WTC11 (cell line): Measurements from ENCODE around the gene GPX5. TPM values are rescaled to one million over a fixed set of nuclear protein-coding genes. Genes with fewer than 3 reads are reported as not detected.
A peak's percentile ranks its signal among the peaks of the same experiment; 100 is the strongest.

Source experiments
- ATAC-seq: fragments of 200-7000 bp; cut with Tn5 transposase; 2 replicates; pipeline ENCODE4 v1.10.0; 2021; ENCODE audit warnings: mild to moderate bottlenecking, moderate library complexity
- CTCF ChIA-PET: fragments of 300-600 bp; sonication (Branson Sonifier 250); formaldehyde crosslinking; loops from one replicate; lab custom pipeline; 2021; ENCODE audit warnings: antibody characterized with exemption; lab: Charles Lee
- POLR2A ChIA-PET: fragments of 350-600 bp; sonication (Branson Sonifier 250); formaldehyde crosslinking; loops from one replicate; lab custom pipeline; 2021; ENCODE audit warnings: antibody characterized with exemption; lab: Charles Lee
- DNase-seq: peaks from one replicate; pipeline ENCODE4 v3.0.0; 2021; ENCODE audit warnings: low spot score
- H3K27ac Mint-ChIP-seq: 2 replicates; pipeline ENCODE4 v1.8.0; 2021; ENCODE audit warnings: mixed read lengths
- H3K27me3 Mint-ChIP-seq: 2 replicates; pipeline ENCODE4 v1.8.0; 2021; ENCODE audit warnings: low read depth, mild to moderate bottlenecking, moderate library complexity, mixed read lengths
- H3K36me3 Mint-ChIP-seq: 2 replicates; pipeline ENCODE4 v1.8.0; 2021; ENCODE audit warnings: mixed read lengths
- H3K4me1 Mint-ChIP-seq: 2 replicates; pipeline ENCODE4 v1.8.0; 2022; ENCODE audit warnings: mixed read lengths
- H3K4me3 Mint-ChIP-seq: 2 replicates; pipeline ENCODE4 v1.8.0; 2021; ENCODE audit warnings: mild to moderate bottlenecking, moderate library complexity, mixed read lengths
- H3K9me3 Mint-ChIP-seq: 2 replicates; pipeline ENCODE4 v1.8.0; 2021; ENCODE audit warnings: mixed read lengths
- ATF6 ChIP-seq: sonication (generic); formaldehyde crosslinking; IDR thresholded peaks from 2 replicates; pipeline ENCODE4 v1.8.1; 2023; ENCODE audit warnings: mild to moderate bottlenecking, missing genetic modification reagents
- CDX4 ChIP-seq: fragments of 250-450 bp; sonication (Bioruptor Pico); IDR thresholded peaks from 2 replicates; pipeline ENCODE4 v1.9.0; 2021; ENCODE audit warnings: moderate library complexity, mild to moderate bottlenecking, inconsistent platforms, borderline replicate concordance
- CREM ChIP-seq: sonication (generic); formaldehyde crosslinking; IDR thresholded peaks from 2 replicates; pipeline ENCODE4 v1.8.1; 2022; ENCODE audit warnings: mild to moderate bottlenecking, missing genetic modification reagents, moderate library complexity
- CTCF ChIP-seq: fragments of 200-600 bp; IDR thresholded peaks from 2 replicates; pipeline ENCODE4 v1.8.0; 2022; ENCODE audit warnings: antibody characterized with exemption
- EMX1 ChIP-seq: fragments of 250-450 bp; sonication (Bioruptor Pico); IDR thresholded peaks from 2 replicates; pipeline ENCODE4 v1.8.0; 2021; ENCODE audit warnings: mild to moderate bottlenecking
- ERG ChIP-seq: fragments of 250-450 bp; sonication (Bioruptor Pico); IDR thresholded peaks from 2 replicates; pipeline ENCODE4 v1.8.0; 2021; ENCODE audit warnings: mild to moderate bottlenecking
- ETV6 ChIP-seq: sonication (generic); formaldehyde crosslinking; IDR thresholded peaks from 2 replicates; pipeline ENCODE4 v1.8.1; 2022; ENCODE audit warnings: mild to moderate bottlenecking, missing genetic modification reagents
- FOXJ3 ChIP-seq: sonication (generic); formaldehyde crosslinking; IDR thresholded peaks from 2 replicates; pipeline ENCODE4 v1.9.0; 2021; ENCODE audit warnings: missing genetic modification reagents, mild to moderate bottlenecking, borderline replicate concordance
- FOXP1 ChIP-seq: sonication (generic); formaldehyde crosslinking; IDR thresholded peaks from 2 replicates; pipeline ENCODE4 v1.8.0; 2022; ENCODE audit warnings: missing genetic modification reagents, mild to moderate bottlenecking, moderate library complexity, borderline replicate concordance
- GABPB1 ChIP-seq: sonication (generic); formaldehyde crosslinking; IDR thresholded peaks from 2 replicates; pipeline ENCODE4 v1.8.1; 2023; ENCODE audit warnings: mild to moderate bottlenecking, missing genetic modification reagents
- GRHL2 ChIP-seq: fragments of 250-450 bp; sonication (Bioruptor Pico); IDR thresholded peaks from 2 replicates; pipeline ENCODE4 v1.8.0; 2022; ENCODE audit warnings: mild to moderate bottlenecking, moderate library complexity; ENCODE audit not compliant: insufficient replicate concordance, severe bottlenecking
- GTF2I ChIP-seq: fragments of 250-450 bp; sonication (Bioruptor Pico); conservative IDR thresholded peaks from 2 replicates; pipeline ENCODE4 v1.4.0; 2021; ENCODE audit warnings: mild to moderate bottlenecking
- HMGXB4 ChIP-seq: sonication (generic); formaldehyde crosslinking; IDR thresholded peaks from 2 replicates; pipeline ENCODE4 v1.8.1; 2023; ENCODE audit warnings: mild to moderate bottlenecking, moderate library complexity, missing genetic modification reagents
- IRF1 ChIP-seq: sonication (generic); formaldehyde crosslinking; IDR thresholded peaks from 2 replicates; pipeline ENCODE4 v1.8.0; 2023; ENCODE audit warnings: missing genetic modification reagents
- IRF2 ChIP-seq: sonication (generic); formaldehyde crosslinking; IDR thresholded peaks from 2 replicates; pipeline ENCODE4 v1.8.0; 2022; ENCODE audit warnings: low read depth, missing genetic modification reagents, borderline replicate concordance
- MYBL2 ChIP-seq: sonication (generic); formaldehyde crosslinking; IDR thresholded peaks from 2 replicates; pipeline ENCODE4 v1.8.1; 2023; ENCODE audit warnings: mild to moderate bottlenecking, moderate library complexity, missing genetic modification reagents
- NFYB ChIP-seq: sonication (generic); formaldehyde crosslinking; conservative IDR thresholded peaks from 2 replicates; pipeline ENCODE4 v1.8.0; 2022; ENCODE audit warnings: low read depth, missing genetic modification reagents
- SOX15 ChIP-seq: fragments of 250-450 bp; sonication (Bioruptor Pico); IDR thresholded peaks from 2 replicates; pipeline ENCODE4 v1.9.0; 2021; ENCODE audit warnings: mild to moderate bottlenecking
- TEAD1 ChIP-seq: sonication (generic); formaldehyde crosslinking; IDR thresholded peaks from 2 replicates; pipeline ENCODE4 v1.8.0; 2022; ENCODE audit warnings: mild to moderate bottlenecking, missing genetic modification reagents
- TEAD4 ChIP-seq: sonication (generic); formaldehyde crosslinking; IDR thresholded peaks from 2 replicates; pipeline ENCODE4 v1.8.0; 2022; ENCODE audit warnings: mild to moderate bottlenecking, missing genetic modification reagents
- USF2 ChIP-seq: sonication (generic); formaldehyde crosslinking; IDR thresholded peaks from 2 replicates; pipeline ENCODE4 v1.8.1; 2023; ENCODE audit warnings: mild to moderate bottlenecking, missing genetic modification reagents, moderate library complexity
- ZNF121 ChIP-seq: sonication (generic); formaldehyde crosslinking; IDR thresholded peaks from 2 replicates; pipeline ENCODE4 v1.8.0; 2023; ENCODE audit warnings: missing genetic modification reagents
- ZNF219 ChIP-seq: sonication (generic); formaldehyde crosslinking; IDR thresholded peaks from 2 replicates; pipeline ENCODE4 v1.8.0; 2023; ENCODE audit warnings: missing genetic modification reagents, mild to moderate bottlenecking, borderline replicate concordance
- ZNF423 ChIP-seq: fragments of 250-450 bp; sonication (Bioruptor Pico); IDR thresholded peaks from 2 replicates; pipeline ENCODE4 v2.1.2; 2022; ENCODE audit warnings: mild to moderate bottlenecking, moderate library complexity
- ZSCAN18 ChIP-seq: fragments of 250-450 bp; sonication (Bioruptor Pico); IDR thresholded peaks from 2 replicates; pipeline ENCODE4 v2.1.2; 2022; ENCODE audit warnings: mild to moderate bottlenecking, moderate library complexity
- total RNA-seq: library from RNA; stranded (reverse); gene quantifications from 3 replicates; pipeline ENCODE4 v1.2.3, GENCODE V29; 2021

The GPX5 gene
- total RNA-seq, 1 experiment from 2014 or later = not detected

- Mint-ChIP-seq H3K4me3 (peak overlapping the region; percentile 90), H3K36me3 (no peaks in the 10 kb centered on the region)
- no peak for TF ChIP-seq ZNF121 (CRISPR knock-in tag)
- peak; percentile 81 for TF ChIP-seq TEAD1 (CRISPR knock-in tag)
- no peak for TF ChIP-seq ZSCAN18 (CRISPR knock-in tag)
- no peak for TF ChIP-seq NFYB
- TF ChIP-seq ATF6 (CRISPR knock-in tag) = no peak
- no peak for TF ChIP-seq IRF2 (CRISPR knock-in tag)
- 0 out of 2 replicates have a peak, but pooled peaks have one; percentile 56 for TF ChIP-seq TEAD4 (CRISPR knock-in tag)
- no peak for TF ChIP-seq CDX4 (CRISPR knock-in tag)
- no peak; the same call in 1 of the 2 replicates for TF ChIP-seq ETV6 (CRISPR knock-in tag)
- TF ChIP-seq GABPB1 (CRISPR knock-in tag) = peak; percentile 66; the same call in 1 of the 2 replicates
- TF ChIP-seq GRHL2 (CRISPR knock-in tag) = no peak
- TF ChIP-seq SOX15 (CRISPR knock-in tag) = no peak
- TF ChIP-seq IRF1 (CRISPR knock-in tag) = 0 out of 2 replicates have a peak, but pooled peaks have one; percentile 27
- 0 out of 2 replicates have a peak, but pooled peaks have one; percentile 37 for TF ChIP-seq CREM (CRISPR knock-in tag)
- TF ChIP-seq FOXP1 = 0 out of 2 replicates have a peak, but pooled peaks have one; percentile 25
- no peak for TF ChIP-seq FOXJ3 (CRISPR knock-in tag)
- peak; percentile 70 for TF ChIP-seq USF2
- TF ChIP-seq CTCF = peak; percentile 40; the same call in 1 of the 2 replicates
- 0 out of 2 replicates have a peak, but pooled peaks have one; percentile 73 for TF ChIP-seq MYBL2
- peak; percentile 75; the same call in 1 of the 2 replicates for TF ChIP-seq GTF2I (CRISPR knock-in tag)
- TF ChIP-seq EMX1 (CRISPR knock-in tag) = no peak
- no peak; the same call in 1 of the 2 replicates for TF ChIP-seq HMGXB4 (CRISPR knock-in tag)
- TF ChIP-seq ERG = no peak
- TF ChIP-seq ZNF423 = no peak
- TF ChIP-seq ZNF219 = 0 out of 2 replicates have a peak, but pooled peaks have one; percentile 43
Observed at GRCh38 chr6:28542440-28543296, 17.0 kb downstream of the GPX5 start.

More at GRCh38 chr6:28542440-28543296, 17.0 kb downstream of the GPX5 start:
- Mint-ChIP-seq H3K9me3 (no peaks in the 10 kb centered on the region), H3K4me1 (peaks cover 23% of the 10 kb centered on the region), H3K27ac (peak overlapping the region; percentile 99), H3K27me3 (peaks cover 10% of the 10 kb centered on the region)
- ChIA-PET CTCF (interaction anchor here (0.6 to 2.7 kb wide), 49 partner anchors 11 to 294 kb away, joined by 3 to 47 read pairs (median 5); partner anchors contain the start of genes GPX6, ZSCAN12 and ZSCAN23), POLR2A (interaction anchor here (0.6 to 2.3 kb wide), 10 partner anchors 11 to 1410 kb away, joined by 3 to 7 read pairs (median 4); a partner anchor contains a TSS)
- ATAC-seq (peak; percentile 88), DNase-seq (peak; percentile 95)
